NCI-H1930 (cell line): Measurements from ENCODE around the gene POLA1.

ENCODE experiments used
- DNase-seq, 2 experiments: peaks; one replicate each; lab custom pipeline; 2025; lab: John Stamatoyannopoulos, UW

The POLA1 gene

GRCh38 chrX:24696294-24696693, 2.6 kb downstream of the POLA1 start:
- no peak for DNase-seq

- DNase-seq = no peak
Observed at GRCh38 chrX:24702362-24703184, 8.9 kb downstream of the POLA1 start.

- DNase-seq = no peak
Observed at GRCh38 chrX:24703185-24703494, 9.4 kb downstream of the POLA1 start.

- no peak for DNase-seq
Observed at GRCh38 chrX:24718771-24719170, 25.1 kb downstream of the POLA1 start.

GRCh38 chrX:24720036-24720435, 26.3 kb downstream of the POLA1 start:
- DNase-seq = no peak

- DNase-seq = no peak
Observed at GRCh38 chrX:24728530-24728929, 34.8 kb downstream of the POLA1 start.

GRCh38 chrX:24732766-24733500, 39.2 kb downstream of the POLA1 start:
- no peak for DNase-seq

GRCh38 chrX:24741330-24741729, 47.6 kb downstream of the POLA1 start:
- no peak for DNase-seq

- no peak for DNase-seq
Observed at GRCh38 chrX:24748196-24748595, 54.5 kb downstream of the POLA1 start.

- DNase-seq = no peak
Observed at GRCh38 chrX:24759786-24760185, 66.1 kb downstream of the POLA1 start.

- DNase-seq = no peak
Observed at GRCh38 chrX:24760363-24761000, 66.8 kb downstream of the POLA1 start.

- no peak for DNase-seq
Observed at GRCh38 chrX:24761306-24761705, 67.6 kb downstream of the POLA1 start.

- no peak for DNase-seq
Observed at GRCh38 chrX:24763989-24764388, 70.3 kb downstream of the POLA1 start.

- DNase-seq = no peak
Observed at GRCh38 chrX:24767557-24767956, 73.8 kb downstream of the POLA1 start.

- DNase-seq = no peak
Observed at GRCh38 chrX:24768556-24768955, 74.8 kb downstream of the POLA1 start.

GRCh38 chrX:24774650-24775049, 80.9 kb downstream of the POLA1 start:
- no peak for DNase-seq

GRCh38 chrX:24775891-24776290, 82.2 kb downstream of the POLA1 start:
- no peak for DNase-seq

GRCh38 chrX:24777660-24778059, 83.9 kb downstream of the POLA1 start:
- DNase-seq = no peak

- DNase-seq = no peak
Observed at GRCh38 chrX:24782011-24782410, 88.3 kb downstream of the POLA1 start.

GRCh38 chrX:24789047-24789446, 95.3 kb downstream of the POLA1 start:
- no peak for DNase-seq

GRCh38 chrX:24790166-24790565, 96.4 kb downstream of the POLA1 start:
- no peak for DNase-seq

- DNase-seq = no peak
Observed at GRCh38 chrX:24796204-24796603, 102.5 kb downstream of the POLA1 start.

- DNase-seq = no peak
Observed at GRCh38 chrX:24799078-24799477, 105.4 kb downstream of the POLA1 start.
